Measurements from ENCODE around the gene SLC25A6. TPM values are rescaled to one million over a fixed set of nuclear protein-coding genes. Genes with fewer than 3 reads are reported as not detected.

Gene SLC25A6
- total and polyA plus RNA-seq, 2 of the 13 experiments (the other 11 are each of a cell fraction or from before 2014, with no cell fraction given) = 138 to 581 TPM

DNA sequence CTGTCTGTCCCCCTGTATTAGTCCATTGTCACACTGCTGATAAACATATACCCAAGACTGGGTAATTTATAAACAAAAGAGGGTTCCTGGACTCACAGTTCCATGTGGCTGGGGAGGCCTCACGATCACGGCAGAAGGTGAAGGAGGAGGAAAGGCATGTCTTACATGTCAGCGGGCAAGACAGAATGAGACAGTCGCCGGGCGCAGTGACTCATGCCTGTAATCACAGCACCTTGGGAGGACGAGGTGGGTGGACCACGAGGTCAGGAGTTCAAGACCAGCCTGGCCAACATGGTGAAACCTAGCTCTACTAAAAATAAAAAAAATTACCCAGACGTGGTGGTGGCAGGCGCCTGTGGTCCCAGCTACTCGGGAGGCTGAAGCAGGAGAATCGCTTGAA, 30.6 kb downstream of the SLC25A6 start:
- Histone ChIP-seq H4K20me1 (ENCODE audit: insufficient read depth, low read length) (no peaks in the 10 kb centered on the region), H3K79me2 (ENCODE audit: insufficient read depth, low read length) (no peaks in the 10 kb centered on the region), H3K9ac (ENCODE audit: insufficient read depth, low read depth, low read length) (no peak overlapping the region), H3K4me1 (ENCODE audit: insufficient read depth, low read length) (no peaks in the 10 kb centered on the region), H3K4me2 (ENCODE audit: low read depth, low read length) (no peak overlapping the region), H3K27me3 (ENCODE audit: control insufficient read depth in 1 of 2, insufficient read depth in 2 of 2, low read length in 2 of 2) (no peaks in the 10 kb centered on the region), H2AFZ (ENCODE audit: low read length) (no peak overlapping the region), H3K4me3 (replicated peaks in 1 of 3; ENCODE audit: insufficient read depth in 1 of 3, low read depth in 2 of 3, low read length in 3 of 3) (no peak overlapping the region), H3K36me3 (replicated peaks in 1 of 2; ENCODE audit: control insufficient read depth in 1 of 2, insufficient read depth in 2 of 2, low read length in 2 of 2) (no peaks in the 10 kb centered on the region), H3K27ac (ENCODE audit: extremely low read length, insufficient read depth, low read length) (no peak overlapping the region), H3K9me3 (ENCODE audit: low read length) (no peaks in the 10 kb centered on the region)
- intact Hi-C loops (cut with micrococcal nuclease; ENCODE audit: unreplicated experiment) (no loop called here), in situ Hi-C loops (cut with HindIII; ENCODE audit: extremely low pct_ligation_motif_present, low pct_unique_long_range_greater_than_20kb) (no loop called here)
- ATAC-seq (no peak), FAIRE-seq (no peak), DNase-seq (ENCODE audit: low spot score) (no peak)
- no peak for TF ChIP-seq SNAPC2 (CRISPR knock-in tag; IDR thresholded peaks at IDR 0.05)
- whole genome bisulfite sequencing (ENCODE audit: low lambda C conversion rate) = 42% methylated on average over 12 of the region's 12 CpGs
- BruUV-seq (replicated peaks) = no TSS peak
- CTCF ChIA-PET (ENCODE audit: low intra/inter-chr PET ratio, low total read pairs) = no interaction called here
- POLR2A ChIA-PET = no interaction called here

- no peak for FAIRE-seq
- no TSS peak for BruUV-seq (replicated peaks)
- intact Hi-C loops (cut with micrococcal nuclease; ENCODE audit: unreplicated experiment) = no loop called here
- H3K9me3 ChIP-seq (ENCODE audit: low read length) = no peaks in the 10 kb centered on the region
- TF ChIP-seq POLR2AphosphoS2 (IDR thresholded peaks at IDR 0.05; ENCODE audit: low read depth, low read length) (peak; percentile 63; the same call in 1 of the 2 replicates), NR0B2 (CRISPR knock-in tag; IDR thresholded peaks at IDR 0.05) (no peak)
- CTCF ChIA-PET (ENCODE audit: low intra/inter-chr PET ratio, low total read pairs) = no interaction called here
- H3K4me1 ChIP-seq (ENCODE audit: insufficient read depth, low read length) = no peaks in the 10 kb centered on the region
- no peak overlapping the region for H3K4me2 ChIP-seq (ENCODE audit: low read depth, low read length)
- ATAC-seq = no peak
- POLR2A ChIA-PET = no interaction called here
- in situ Hi-C loops (cut with HindIII; ENCODE audit: extremely low pct_ligation_motif_present, low pct_unique_long_range_greater_than_20kb) = no loop called here
- no peak overlapping the region for H3K27ac ChIP-seq (ENCODE audit: extremely low read length, insufficient read depth, low read length)
- WGBS (ENCODE audit: low lambda C conversion rate) = 41% methylated on average over 2 of the region's 2 CpGs
- no peak overlapping the region for H3K4me3 ChIP-seq (replicated peaks in 1 of 3; ENCODE audit: insufficient read depth in 1 of 3, low read depth in 2 of 3, low read length in 3 of 3)
- DNase-seq (ENCODE audit: low spot score) = no peak
- H2AFZ ChIP-seq (ENCODE audit: low read length) = no peak overlapping the region
- H3K36me3 ChIP-seq (replicated peaks in 1 of 2; ENCODE audit: control insufficient read depth in 1 of 2, insufficient read depth in 2 of 2, low read length in 2 of 2) = no peaks in the 10 kb centered on the region
- H3K27me3 ChIP-seq (ENCODE audit: control insufficient read depth in 1 of 2, insufficient read depth in 2 of 2, low read length in 2 of 2) = no peaks in the 10 kb centered on the region
- no peaks in the 10 kb centered on the region for H3K79me2 ChIP-seq (ENCODE audit: insufficient read depth, low read length)
- H3K9ac ChIP-seq (ENCODE audit: insufficient read depth, low read depth, low read length) = no peak overlapping the region
- no peaks in the 10 kb centered on the region for H4K20me1 ChIP-seq (ENCODE audit: insufficient read depth, low read length)
Observed at GRCh38 chrX:1360171-1360570, 31.7 kb downstream of the SLC25A6 start.
